IPS-NIHi7 (cell line): ENCODE results near the gene DLX2.

Experiments used
- DNase-seq: peaks from one replicate; pipeline ENCODE4 v3.0.0; 2012; ENCODE audit warnings: mixed read lengths; ENCODE audit errors: extremely low spot score

The DLX2 gene

GRCh38 chr2:172094294-172095145 lies 8.2 kb downstream of the DLX2 start:
- DNase-seq, result peak; percentile 25

GRCh38 chr2:172093416-172094293 lies 9.0 kb downstream of the DLX2 start:
- no peak for DNase-seq

- DNase-seq, result no peak
Measured at GRCh38 chr2:172092716-172093415, 9.8 kb downstream of the DLX2 start.

GRCh38 chr2:172091761-172092566 lies 10.7 kb downstream of the DLX2 start:
- no peak for DNase-seq

- DNase-seq, result no peak
Measured at GRCh38 chr2:172091000-172091641, 11.6 kb downstream of the DLX2 start.

GRCh38 chr2:172090044-172090961 lies 12.4 kb downstream of the DLX2 start:
- peak; percentile 28 for DNase-seq

GRCh38 chr2:172089633-172090032 lies 13.1 kb downstream of the DLX2 start:
- no peak for DNase-seq

- DNase-seq, result no peak
Measured at GRCh38 chr2:172089005-172089504, 13.6 kb downstream of the DLX2 start.

- DNase-seq, result peak; percentile 19
Measured at GRCh38 chr2:172088245-172089004, 14.3 kb downstream of the DLX2 start.

GRCh38 chr2:172087780-172088244 lies 14.9 kb downstream of the DLX2 start:
- DNase-seq, result peak; percentile 18

GRCh38 chr2:172087207-172087779 lies 15.4 kb downstream of the DLX2 start:
- DNase-seq, result peak; percentile 42

- DNase-seq, result peak; percentile 31
Measured at GRCh38 chr2:172086241-172087206, 16.2 kb downstream of the DLX2 start.

GRCh38 chr2:172085460-172086159 lies 17.1 kb downstream of the DLX2 start, which contains the start of gene DLX1:
DLX1 (plus strand) TSS chr2:172085507; CDS start chr2:172085678, 171 bp downstream.
- DNase-seq, result peak; percentile 26

GRCh38 chr2:172084645-172085459 lies 17.8 kb downstream of the DLX2 start:
- DNase-seq, result peak; percentile 86

- DNase-seq, result no peak
Measured at GRCh38 chr2:172084395-172084644, 18.4 kb downstream of the DLX2 start.
